Cardiac muscle cell (in vitro differentiated cells and primary cell): ENCODE measurements around the gene COMT. TPM values are rescaled to one million over a fixed set of nuclear protein-coding genes. Genes with fewer than 3 reads are reported as not detected.

Experiments used
- DNase-seq, 2 donors: peaks; one replicate each; pipeline versions ENCODE4 v3.0.0 to v3.0.0-alpha.2; 2010 to 2017; ENCODE audit warnings: low read depth in 1 of 2, low spot score in 1 of 2
- H3K27ac ChIP-seq: fragments of 200-600 bp; sonication (generic); 2 replicates; pipeline ENCODE4 v1.5.1; 2016
- H3K27me3 ChIP-seq: fragments of 200-600 bp; sonication (generic); 2 replicates; pipeline ENCODE4 v1.6.0; 2016; ENCODE audit warnings: control low read depth
- H3K36me3 ChIP-seq: fragments of 200-600 bp; sonication (generic); 2 replicates; pipeline ENCODE4 v1.5.1; 2016; ENCODE audit warnings: control low read depth
- H3K4me1 ChIP-seq: fragments of 200-600 bp; sonication (generic); 2 replicates; pipeline ENCODE4 v1.8.1; 2017; ENCODE audit warnings: low read depth, mild to moderate bottlenecking, mixed run types
- H3K4me3 ChIP-seq: fragments of 200-600 bp; sonication (generic); 2 replicates; pipeline ENCODE4 v1.5.1; 2016; ENCODE audit warnings: mild to moderate bottlenecking
- H3K9me3 ChIP-seq: fragments of 200-600 bp; sonication (generic); 2 replicates; pipeline ENCODE4 v1.5.1; 2017; ENCODE audit warnings: low read depth, mild to moderate bottlenecking, control low read depth
- polyA plus RNA-seq: library from polyadenylated mRNA; unstranded; fragments of >200 nt; fragmentation: Nextera tagmentation; extraction: Ambion mirVana; gene quantifications from 2 replicates; pipeline ENCODE4 v1.2.1, GENCODE V29; 2016
- total RNA-seq: library from RNA; depleted of rRNA; stranded (reverse); fragments of >200 nt; gene quantifications from 2 replicates; pipeline ENCODE4 v1.2.3, GENCODE V29; 2016
- TF ChIP-seq, protein P1 (sequence below): IDR thresholded peaks from 2 replicates; pipeline ENCODE4 v1.5.1; 2012; ENCODE audit warnings: low read depth, mild to moderate bottlenecking, low read length

Gene COMT
- total and polyA plus RNA-seq, 2 experiments from 2014 or later: 35.8 to 51.9 TPM

DNA sequence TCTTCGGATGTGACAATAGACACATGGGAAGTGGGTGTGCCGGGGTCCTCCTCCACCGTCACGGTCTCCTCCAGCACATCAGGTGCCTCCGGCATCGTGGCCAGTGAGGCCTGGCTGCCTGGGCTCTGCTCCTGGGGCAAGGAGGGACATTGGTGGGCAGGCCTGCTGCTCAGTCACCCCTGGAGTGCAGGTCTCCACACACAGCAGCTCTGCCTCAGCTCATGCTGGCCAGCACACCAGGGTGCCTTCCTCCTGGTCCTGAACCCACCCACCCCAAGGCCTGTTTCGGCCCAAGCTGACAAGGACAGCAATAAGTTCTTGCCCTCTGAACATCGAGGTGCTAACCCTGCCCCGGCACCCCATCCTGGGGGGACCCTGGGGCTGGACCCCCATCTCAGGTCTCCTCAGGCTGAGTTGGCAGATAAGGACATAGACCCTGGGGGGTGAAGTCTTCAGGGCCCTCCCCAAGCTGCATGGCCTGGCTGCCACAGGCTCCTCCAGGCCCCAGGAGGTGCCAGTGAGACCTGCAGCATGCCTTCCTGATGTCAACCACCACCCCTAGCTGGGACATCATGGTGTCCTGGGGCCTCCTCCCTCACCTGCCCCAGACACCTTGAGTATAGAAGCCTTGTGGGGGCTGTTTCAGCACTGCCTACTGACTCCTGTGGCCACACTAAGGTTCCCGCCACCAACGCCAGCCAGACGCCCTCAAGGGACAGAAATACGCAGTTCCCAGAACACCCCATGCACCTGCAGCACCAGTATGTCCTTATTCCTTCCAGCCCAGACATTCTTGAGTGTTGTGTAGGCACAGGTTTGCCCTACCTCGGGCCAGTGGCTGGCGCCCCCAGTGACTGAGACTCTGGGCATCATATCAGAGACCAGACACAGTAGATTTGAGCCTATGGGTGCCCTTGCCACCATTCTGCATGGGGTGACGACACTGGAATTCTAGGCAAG lies 40.7 kb downstream of the COMT start:
- TF ChIP-seq, protein P1, sequence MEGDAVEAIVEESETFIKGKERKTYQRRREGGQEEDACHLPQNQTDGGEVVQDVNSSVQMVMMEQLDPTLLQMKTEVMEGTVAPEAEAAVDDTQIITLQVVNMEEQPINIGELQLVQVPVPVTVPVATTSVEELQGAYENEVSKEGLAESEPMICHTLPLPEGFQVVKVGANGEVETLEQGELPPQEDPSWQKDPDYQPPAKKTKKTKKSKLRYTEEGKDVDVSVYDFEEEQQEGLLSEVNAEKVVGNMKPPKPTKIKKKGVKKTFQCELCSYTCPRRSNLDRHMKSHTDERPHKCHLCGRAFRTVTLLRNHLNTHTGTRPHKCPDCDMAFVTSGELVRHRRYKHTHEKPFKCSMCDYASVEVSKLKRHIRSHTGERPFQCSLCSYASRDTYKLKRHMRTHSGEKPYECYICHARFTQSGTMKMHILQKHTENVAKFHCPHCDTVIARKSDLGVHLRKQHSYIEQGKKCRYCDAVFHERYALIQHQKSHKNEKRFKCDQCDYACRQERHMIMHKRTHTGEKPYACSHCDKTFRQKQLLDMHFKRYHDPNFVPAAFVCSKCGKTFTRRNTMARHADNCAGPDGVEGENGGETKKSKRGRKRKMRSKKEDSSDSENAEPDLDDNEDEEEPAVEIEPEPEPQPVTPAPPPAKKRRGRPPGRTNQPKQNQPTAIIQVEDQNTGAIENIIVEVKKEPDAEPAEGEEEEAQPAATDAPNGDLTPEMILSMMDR: no peak
- Histone ChIP-seq H3K4me1 (no peaks in the 10 kb centered on the region), H3K36me3 (peaks cover 3% of the 10 kb centered on the region), H3K9me3 (no peaks in the 10 kb centered on the region), H3K27me3 (no peaks in the 10 kb centered on the region), H3K4me3 (no peak overlapping the region), H3K27ac (no peak overlapping the region)
- no peak for DNase-seq

DNA sequence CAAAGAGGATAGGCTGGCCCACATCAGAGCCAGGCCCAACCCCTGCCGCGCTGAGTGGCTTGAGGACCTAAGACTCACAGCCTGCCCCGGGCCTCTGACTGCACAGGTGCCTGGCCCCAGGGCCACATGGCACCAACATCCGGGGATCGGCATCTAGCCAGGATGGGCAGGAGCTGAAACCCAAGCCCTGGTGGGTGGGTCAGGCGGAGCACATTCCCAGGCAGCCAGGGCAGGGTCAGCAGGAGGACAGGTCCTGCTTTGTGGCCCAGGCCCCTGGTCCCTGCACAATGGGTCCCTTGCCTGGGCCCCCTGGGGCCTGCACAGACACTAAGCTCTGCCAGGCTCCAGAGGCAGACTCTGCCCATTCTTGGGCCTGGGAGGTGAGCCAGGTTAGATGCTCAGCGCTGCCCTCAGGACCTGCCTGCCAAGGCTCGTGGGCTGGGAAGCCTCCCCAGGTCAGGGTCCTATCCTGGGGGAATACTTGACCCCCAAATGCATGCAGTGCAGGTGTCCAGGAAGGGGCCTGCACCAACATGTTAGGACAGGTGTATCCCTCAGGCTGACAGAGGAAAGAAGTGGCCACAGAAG lies 41.5 kb downstream of the COMT start:
- Histone ChIP-seq H3K4me1 (no peaks in the 10 kb centered on the region), H3K4me3 (no peak overlapping the region), H3K27ac (no peak overlapping the region)

DNA sequence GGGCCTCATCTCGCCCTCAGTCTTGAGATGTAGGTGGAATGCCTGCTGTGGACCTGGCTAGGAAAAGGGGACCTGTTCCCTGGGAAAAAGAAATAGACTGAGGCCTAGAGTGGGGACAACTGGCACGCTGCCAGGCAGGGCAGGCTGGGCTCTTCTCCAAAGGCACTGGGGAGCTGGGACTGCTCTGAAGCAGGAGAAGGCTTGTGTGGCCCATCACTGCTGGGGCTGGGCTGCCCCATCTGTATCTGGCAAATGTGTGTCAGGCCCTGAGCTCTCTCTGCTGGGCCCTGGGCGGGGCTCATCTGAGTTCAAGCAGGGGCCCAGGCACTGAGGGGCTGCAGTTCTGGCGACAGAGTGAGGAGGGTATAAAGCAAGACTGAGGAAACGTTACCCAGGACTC lies 42.2 kb downstream of the COMT start:
- no peak for DNase-seq
- Histone ChIP-seq H3K9me3 (no peaks in the 10 kb centered on the region), H3K36me3 (peaks cover 3% of the 10 kb centered on the region), H3K4me1 (no peaks in the 10 kb centered on the region), H3K27me3 (no peaks in the 10 kb centered on the region), H3K4me3 (no peak overlapping the region), H3K27ac (no peak overlapping the region)
- TF ChIP-seq, protein P1: no peak

More for the DNA sequence above, 41.5 kb downstream of the COMT start:
- no peaks in the 10 kb centered on the region for H3K27me3 ChIP-seq
- TF ChIP-seq, protein P1: no peak
- DNase-seq: no peak
- no peaks in the 10 kb centered on the region for H3K9me3 ChIP-seq
- H3K36me3 ChIP-seq: peaks cover 3% of the 10 kb centered on the region

DNA sequence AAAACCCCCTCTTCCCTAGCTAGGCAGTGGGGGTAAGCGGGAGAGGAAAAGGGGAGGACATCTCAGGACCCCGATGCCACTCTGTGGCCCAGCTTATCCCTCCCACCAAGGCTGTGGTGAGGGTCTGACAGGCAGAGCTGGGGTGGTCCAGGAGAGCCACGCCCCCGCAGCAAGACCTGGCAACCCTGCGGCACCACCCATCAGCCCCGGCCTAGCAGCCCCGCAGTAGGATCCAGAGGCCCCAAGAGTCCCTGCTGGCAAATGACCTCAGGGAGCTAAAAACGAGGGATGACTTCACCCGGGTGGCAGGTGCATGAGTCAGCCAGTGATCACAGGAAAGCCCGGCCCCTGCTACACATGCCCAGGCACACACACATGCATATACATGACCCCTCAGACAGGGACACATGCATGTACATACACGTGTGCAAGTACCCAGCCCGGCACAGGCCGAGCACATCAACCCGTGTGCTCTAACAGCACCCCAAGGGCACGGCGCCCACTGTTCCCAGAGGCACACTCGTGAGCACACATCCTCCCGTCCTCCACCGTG lies 42.7 kb downstream of the COMT start:
- H3K4me3 ChIP-seq: no peak overlapping the region
- TF ChIP-seq, protein P1: no peak
- DNase-seq: no peak
- H3K27me3 ChIP-seq: no peaks in the 10 kb centered on the region
- no peak overlapping the region for H3K27ac ChIP-seq
- no peaks in the 10 kb centered on the region for H3K4me1 ChIP-seq
- H3K9me3 ChIP-seq: no peaks in the 10 kb centered on the region
- H3K36me3 ChIP-seq: peaks cover 3% of the 10 kb centered on the region

DNA sequence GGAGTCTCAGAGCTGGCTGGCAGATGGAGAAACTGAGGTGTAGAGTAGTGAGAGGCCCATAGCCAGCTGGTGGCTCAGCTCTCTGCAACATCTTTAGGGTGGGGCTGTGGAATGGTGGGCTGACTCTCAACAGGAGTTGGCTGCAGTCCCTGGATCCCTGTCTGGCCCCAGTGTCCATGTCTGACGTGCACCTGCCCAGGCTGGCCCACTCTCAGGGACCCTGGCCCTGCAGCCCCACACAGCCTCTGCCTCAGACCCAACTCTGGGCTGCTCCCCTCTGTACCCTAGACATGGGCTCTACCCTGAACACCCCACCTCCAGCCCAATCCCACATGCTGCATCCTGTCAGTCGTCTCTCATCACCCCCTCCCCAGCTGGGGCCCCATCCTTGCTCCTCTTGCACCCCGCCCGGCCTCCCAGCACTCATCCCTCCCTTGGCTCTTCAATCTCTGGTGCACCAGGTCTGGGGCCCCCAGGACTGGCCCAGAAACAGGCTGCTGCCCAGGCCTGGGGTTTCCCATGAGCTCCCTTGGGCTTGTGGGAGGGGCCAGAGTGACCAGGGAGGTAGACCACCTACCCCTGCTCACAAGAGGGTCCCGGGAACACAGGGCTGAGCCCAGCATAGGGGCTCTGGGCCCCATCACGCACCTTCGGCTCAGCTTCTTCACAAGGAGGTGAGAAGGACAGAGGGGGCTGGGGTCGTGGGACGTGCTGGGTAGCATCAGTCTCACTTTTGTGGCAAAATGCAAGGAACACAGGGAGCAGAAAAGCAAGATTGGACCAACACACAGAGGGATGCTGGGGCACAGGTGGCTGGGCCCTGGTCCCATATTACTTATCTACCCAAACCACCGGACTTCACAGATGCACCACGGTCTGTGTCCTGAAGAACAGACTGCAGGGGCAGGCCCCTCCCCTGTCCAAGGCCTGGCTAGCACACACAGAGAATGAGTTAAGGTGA lies 43.6 kb downstream of the COMT start:
- Histone ChIP-seq H3K4me1 (no peaks in the 10 kb centered on the region), H3K36me3 (no peaks in the 10 kb centered on the region), H3K9me3 (no peaks in the 10 kb centered on the region), H3K27me3 (no peaks in the 10 kb centered on the region), H3K4me3 (no peak overlapping the region), H3K27ac (no peak overlapping the region)
- TF ChIP-seq, protein P1: no peak
- DNase-seq: no peak
